K562 (cell line): ENCODE data around the gene TP53BP1.

Experiments used
- ETV6 ChIP-seq, 3 experiments: fragments of 150-350 bp in 1 of 3; sonication (generic) in 1 of 3; formaldehyde crosslinking in 1 of 3; IDR thresholded peaks; 2 replicates each; pipeline versions ENCODE4 v1.6.1 to v1.8.0; 2014 to 2022; ENCODE audit warnings: borderline replicate concordance in 2 of 3, low read depth in 2 of 3, antibody characterized with exemption in 1 of 3, low read length in 1 of 3, mild to moderate bottlenecking in 1 of 3, missing genetic modification reagents in 1 of 3
- NFIX ChIP-seq: fragments of 250-450 bp; sonication (Bioruptor Pico); IDR thresholded peaks from 2 replicates; pipeline ENCODE4 v1.4.0; 2020; ENCODE audit warnings: low read depth, mild to moderate bottlenecking, moderate library complexity
- TF ChIP-seq, protein P1 (sequence below), 3 experiments: fragments of 200-800 bp in 1 of 3; sonication (Bioruptor generic) in 1 of 3; sonication (generic) in 1 of 3; formaldehyde crosslinking in 1 of 3; IDR thresholded peaks; 2 replicates each; pipeline versions ENCODE4 v1.6.1 to v1.8.0; 2016 to 2022; ENCODE audit warnings: mild to moderate bottlenecking in 2 of 3, missing compliant biosample characterization in 2 of 3, missing genetic modification characterization in 2 of 3, missing genetic modification reagents in 1 of 3

GRCh38 chr15:43521419-43521818 lies 28.5 kb upstream of the TP53BP1 start:
- TF ChIP-seq, protein P1, sequence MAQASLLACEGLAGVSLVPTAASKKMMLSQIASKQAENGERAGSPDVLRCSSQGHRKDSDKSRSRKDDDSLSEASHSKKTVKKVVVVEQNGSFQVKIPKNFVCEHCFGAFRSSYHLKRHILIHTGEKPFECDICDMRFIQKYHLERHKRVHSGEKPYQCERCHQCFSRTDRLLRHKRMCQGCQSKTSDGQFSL (CRISPR knock-in tag; IDR thresholded peaks at IDR 0.05) = no peak
- TF ChIP-seq, protein P1 (tag; IDR thresholded peaks at IDR 0.05) = no peak
- no peak for TF ChIP-seq ETV6 (IDR thresholded peaks at IDR 0.05; ENCODE audit: borderline replicate concordance in 1 of 2, low read depth in 2 of 2, low read length in 1 of 2)
- no peak for TF ChIP-seq ETV6 (CRISPR knock-in tag; IDR thresholded peaks at IDR 0.05; ENCODE audit: borderline replicate concordance)
- TF ChIP-seq NFIX (CRISPR knock-in tag) = no peak
